Stimulated activated CD4-positive, alpha-beta T cell treated with anti-CD3 and anti-CD28 coated beads, Interleukin-4, amount 100 ng/mL, for 24 hours (primary cell): ENCODE data around the gene PPP4R3B.

Experiments
- DNase-seq: peaks from one replicate; pipeline ENCODE4 v3.0.0-alpha.2; 2020

The PPP4R3B gene

DNA sequence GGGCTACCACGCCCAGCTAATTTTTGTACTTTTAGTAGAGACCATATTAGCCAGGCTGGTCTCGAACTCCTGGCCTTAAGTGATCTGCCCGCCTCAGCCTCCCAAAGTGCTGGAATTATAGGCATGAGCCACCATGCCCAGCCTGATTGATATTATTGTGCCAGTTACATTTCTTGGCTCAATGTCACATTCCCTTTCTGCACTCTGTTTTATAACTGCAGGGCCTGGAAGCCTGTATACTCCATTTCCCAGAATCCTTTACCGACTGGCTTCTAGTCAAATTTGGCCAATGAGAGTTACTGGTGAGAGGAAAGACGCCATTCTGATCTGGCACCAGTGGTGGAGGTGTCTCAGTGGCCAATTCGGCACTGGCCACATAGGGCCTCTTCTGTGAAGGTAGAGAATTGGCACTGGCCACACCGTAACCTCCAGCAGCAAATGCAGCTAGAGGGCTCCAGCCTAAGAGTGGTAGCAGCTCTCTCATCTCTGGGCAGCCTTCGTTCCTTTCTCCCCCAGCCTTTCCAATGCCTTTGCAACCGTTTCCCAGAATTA, 114.8 kb downstream of the PPP4R3B start:
- DNase-seq, result no peak

- DNase-seq, result no peak
Measured at GRCh38 chr2:55500025-55500424, 117.4 kb downstream of the PPP4R3B start.

- no peak for DNase-seq
Measured at GRCh38 chr2:55498582-55498981, 118.8 kb downstream of the PPP4R3B start.
